ENCODE results near the gene LRSAM1. TPM values are rescaled to one million over a fixed set of nuclear protein-coding genes. Genes with fewer than 3 reads are reported as not detected.

Gene LRSAM1
- total and polyA plus RNA-seq, 2 of the 8 experiments (the other 6 are each of a cell fraction or from before 2014, with no cell fraction given) = 9.7 to 18.3 TPM

DNA sequence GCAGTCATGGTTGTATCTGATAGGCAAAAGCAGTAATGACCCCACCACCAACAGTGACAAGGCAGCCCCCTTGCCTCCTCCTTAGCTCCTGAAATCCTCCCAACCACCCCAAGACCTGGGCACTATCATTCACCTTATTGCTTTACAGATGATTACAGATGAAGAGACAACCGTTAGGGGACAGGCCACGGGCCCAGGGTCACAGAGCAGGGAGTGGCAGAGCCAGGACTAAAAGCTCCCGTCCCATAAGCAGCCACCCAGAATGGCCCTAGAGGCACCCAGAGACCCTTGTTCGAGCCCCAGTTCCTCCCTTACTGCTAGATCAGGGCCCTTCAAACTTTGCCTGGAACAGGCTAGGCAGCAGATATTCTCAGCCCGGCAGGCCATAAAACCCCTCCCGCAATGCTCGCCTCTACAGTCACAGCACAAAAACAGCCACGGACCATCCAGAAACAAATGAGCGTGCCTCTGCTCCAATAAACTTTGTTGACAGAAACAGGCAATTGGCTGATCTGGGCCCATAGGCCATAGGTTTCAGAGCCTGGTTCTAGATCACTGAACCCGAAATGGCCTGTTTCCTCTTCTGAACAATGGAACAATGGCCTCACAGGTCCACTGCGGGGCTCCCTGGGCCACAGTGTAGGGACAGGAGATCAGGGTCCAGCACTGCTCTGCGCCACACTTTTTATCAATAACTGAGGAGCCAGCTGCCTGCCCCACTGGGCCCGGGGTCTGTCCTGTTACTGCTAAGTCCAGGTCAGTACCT is 67.0 kb downstream of the LRSAM1 start (continued):
- TF ChIP-seq, protein P1, sequence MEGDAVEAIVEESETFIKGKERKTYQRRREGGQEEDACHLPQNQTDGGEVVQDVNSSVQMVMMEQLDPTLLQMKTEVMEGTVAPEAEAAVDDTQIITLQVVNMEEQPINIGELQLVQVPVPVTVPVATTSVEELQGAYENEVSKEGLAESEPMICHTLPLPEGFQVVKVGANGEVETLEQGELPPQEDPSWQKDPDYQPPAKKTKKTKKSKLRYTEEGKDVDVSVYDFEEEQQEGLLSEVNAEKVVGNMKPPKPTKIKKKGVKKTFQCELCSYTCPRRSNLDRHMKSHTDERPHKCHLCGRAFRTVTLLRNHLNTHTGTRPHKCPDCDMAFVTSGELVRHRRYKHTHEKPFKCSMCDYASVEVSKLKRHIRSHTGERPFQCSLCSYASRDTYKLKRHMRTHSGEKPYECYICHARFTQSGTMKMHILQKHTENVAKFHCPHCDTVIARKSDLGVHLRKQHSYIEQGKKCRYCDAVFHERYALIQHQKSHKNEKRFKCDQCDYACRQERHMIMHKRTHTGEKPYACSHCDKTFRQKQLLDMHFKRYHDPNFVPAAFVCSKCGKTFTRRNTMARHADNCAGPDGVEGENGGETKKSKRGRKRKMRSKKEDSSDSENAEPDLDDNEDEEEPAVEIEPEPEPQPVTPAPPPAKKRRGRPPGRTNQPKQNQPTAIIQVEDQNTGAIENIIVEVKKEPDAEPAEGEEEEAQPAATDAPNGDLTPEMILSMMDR (IDR thresholded peaks at IDR 0.05; ENCODE audit: control extremely low read depth in 1 of 3, insufficient read depth in 1 of 3, low read depth in 1 of 3, low read length in 3 of 3) = no peak
- TF ChIP-seq NRF1 (IDR thresholded peaks at IDR 0.05; ENCODE audit: low read depth, low read length) = no peak

Measured in H1 (cell line).